ENCODE results near the gene MTCL3.

MTCL3 gene

DNA sequence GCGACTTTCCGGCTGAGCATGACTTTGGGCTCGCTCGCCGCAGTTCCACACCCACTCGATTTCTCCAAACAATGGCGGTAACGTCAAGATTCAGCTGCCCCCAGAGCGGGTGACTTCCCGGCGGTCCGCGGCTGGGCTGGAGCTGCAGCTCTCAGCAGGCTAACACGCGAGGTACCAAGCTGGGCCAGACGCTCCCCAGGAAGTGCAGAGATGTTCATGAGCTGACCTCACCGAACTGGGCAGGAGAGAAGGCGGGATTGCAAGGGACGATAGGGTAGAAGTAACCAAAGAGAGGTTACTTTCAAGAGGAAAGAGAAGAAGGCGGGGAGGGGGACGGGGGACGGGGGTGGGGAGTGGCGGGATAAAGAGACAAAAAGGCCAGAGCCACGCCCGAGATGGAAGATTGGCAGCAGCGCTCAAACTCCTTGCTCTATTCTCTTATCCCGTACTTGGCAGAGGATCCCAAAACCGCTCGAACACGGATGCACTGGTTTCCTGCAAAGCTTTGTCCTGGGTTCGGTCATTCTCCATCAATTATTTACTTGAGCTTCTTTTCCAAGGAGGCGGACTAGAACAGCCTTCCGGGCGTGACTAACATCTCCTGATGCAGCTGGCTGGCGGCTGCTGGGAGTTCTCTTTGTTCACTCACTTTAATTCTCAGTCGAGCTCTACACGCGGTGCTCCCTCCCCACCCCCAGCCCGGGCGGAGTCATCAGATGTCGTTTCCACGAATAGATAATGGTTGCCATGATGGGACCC is at the start of gene MTCL3:
Gene MTCL3 (minus strand): TSS at position 626 of the 759 bp plus-strand sequence.
- DNase-seq (ENCODE audit: low spot score) = no peak

DNA sequence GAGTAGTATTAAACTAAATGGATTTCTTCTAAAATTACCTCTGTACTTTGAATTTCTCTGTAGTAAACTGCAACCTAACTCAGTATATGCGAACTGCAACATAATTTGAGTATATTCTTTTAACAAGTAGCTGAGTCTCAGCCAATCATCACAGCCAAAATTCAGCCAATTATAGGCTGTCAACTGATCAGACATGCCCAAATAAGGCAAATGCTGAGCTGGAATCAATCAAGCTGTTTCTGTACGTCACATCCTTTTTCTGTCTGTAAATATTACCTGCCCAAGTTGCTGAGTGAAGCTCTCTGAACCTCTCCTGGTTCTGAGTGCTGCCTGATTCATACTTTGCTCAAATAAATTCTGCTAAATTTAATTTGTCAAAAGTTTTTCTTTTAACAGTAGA is 48.3 kb upstream of the MTCL3 start:
- DNase-seq (ENCODE audit: low spot score) = no peak

DNA sequence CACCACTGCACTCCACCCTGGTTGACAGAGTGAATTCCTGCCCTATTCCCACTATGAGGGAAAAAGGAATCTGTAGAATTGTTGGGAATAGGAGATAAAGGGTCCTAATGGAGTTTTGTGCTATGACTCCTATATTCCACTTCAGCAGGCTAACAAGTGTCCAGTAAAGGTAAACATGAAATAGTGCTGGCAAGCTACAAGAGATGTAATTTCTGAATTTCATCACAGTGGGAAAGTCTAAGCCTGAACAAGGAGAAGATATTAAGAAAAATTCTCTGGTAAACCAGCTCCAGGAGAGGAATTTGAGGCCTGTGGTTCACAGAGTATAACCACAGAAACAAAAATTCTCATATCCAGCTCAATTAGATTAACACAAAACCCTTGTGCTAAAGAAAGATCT is 47.5 kb upstream of the MTCL3 start:
- DNase-seq (ENCODE audit: low spot score) = no peak

DNA sequence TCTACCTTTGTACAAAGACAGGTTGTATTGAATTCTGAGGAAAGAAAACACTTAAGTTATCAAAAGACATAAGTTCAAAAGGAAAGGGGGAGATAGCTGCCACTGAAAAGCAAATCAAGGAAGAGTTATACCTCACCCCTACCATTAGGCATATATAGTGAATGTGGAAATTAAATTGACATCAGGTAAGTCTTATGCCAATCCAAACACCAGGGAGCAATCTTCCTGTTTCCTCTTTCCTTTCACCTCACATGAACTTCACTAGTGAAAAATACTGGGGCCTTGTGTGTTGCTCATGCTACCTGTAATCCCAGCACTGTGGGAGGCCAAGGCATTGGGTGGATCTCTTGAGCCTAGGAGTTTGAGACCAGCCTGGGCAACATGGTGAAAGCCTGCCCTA is 47.0 kb upstream of the MTCL3 start:
- DNase-seq (ENCODE audit: low spot score) = no peak

DNA sequence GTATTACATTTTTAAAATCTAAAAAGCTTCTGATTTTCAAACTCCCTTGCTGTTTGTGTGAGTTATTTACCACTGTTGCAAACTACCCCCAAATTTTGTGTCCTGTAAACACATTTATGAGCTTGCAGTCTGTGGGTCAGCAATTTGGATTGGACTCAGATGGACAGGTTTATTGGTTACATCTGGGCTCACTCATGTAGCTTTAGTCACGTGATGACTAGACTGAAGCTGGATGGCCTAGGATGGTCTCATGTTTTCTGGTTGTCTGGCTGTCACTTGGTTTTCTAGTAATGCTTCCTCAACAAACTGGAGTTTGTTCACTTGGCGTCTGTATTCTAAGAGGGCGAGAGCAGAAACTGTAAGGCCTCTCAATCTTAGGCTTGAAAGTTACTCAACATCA is 45.6 kb upstream of the MTCL3 start:
- DNase-seq (ENCODE audit: low spot score) = no peak

DNA sequence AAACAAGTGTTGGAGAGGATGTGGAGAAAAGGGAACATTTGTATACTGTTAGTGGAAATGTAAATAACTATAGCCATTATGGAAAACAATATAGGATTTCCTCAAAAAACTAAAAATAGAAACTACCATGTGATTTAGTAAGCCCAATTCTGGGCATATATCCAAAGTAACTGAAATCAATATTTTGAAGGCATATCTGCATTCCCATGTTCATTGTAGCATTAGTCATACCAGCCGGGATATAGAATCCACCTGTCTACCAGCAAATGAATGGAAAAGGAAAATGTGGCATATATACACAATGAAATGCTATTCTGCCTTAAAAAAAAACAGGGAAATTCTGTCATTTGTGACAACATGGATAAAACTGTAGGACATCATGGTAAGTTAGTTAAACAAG is 42.5 kb upstream of the MTCL3 start:
- DNase-seq (ENCODE audit: low spot score) = no peak

DNA sequence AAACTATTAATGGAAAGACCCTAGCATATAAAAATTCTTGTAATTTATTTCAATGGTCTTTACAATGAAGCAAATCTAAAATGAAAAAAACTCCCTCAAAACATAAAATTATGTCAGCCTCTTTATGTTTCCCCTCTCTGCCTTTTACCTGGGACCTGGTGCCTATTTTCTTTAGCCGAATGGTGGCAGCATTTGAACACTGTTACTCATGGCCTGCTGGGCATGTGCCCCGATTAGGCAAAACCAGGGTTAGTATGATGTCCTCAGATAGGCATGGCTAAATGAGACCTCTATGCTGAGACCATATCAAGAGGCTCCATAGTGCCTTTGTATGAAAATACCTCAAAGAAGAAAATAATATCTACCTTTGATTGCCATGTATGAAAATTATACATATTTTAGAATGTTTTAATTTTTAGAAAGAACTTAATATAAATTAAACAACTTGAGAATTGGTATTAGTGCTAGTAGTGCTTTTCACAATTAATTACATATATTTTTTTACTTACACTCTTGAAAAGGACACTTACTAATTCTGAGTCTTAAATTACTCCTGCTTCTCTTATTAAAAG is 35.4 kb upstream of the MTCL3 start:
- DNase-seq (ENCODE audit: low spot score) = peak; percentile 61

DNA sequence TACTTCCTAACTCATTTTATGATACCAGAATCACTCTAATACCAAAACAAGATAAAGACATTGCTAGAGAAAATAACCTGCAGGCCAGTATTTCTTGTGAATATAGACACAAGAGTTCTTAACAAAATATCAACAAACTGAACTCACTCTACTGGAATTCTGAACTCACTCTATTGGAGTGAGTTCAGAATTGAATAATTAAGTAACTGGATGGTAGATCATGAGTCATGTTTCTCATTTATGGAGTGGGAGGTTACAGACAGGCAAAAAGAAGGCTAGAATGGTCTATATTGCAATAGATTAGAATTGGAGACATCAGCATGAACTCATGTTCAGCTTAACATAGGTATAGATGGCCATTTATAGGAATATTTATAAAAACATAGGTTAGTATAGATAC is 31.3 kb upstream of the MTCL3 start:
- DNase-seq (ENCODE audit: low spot score) = no peak

DNA sequence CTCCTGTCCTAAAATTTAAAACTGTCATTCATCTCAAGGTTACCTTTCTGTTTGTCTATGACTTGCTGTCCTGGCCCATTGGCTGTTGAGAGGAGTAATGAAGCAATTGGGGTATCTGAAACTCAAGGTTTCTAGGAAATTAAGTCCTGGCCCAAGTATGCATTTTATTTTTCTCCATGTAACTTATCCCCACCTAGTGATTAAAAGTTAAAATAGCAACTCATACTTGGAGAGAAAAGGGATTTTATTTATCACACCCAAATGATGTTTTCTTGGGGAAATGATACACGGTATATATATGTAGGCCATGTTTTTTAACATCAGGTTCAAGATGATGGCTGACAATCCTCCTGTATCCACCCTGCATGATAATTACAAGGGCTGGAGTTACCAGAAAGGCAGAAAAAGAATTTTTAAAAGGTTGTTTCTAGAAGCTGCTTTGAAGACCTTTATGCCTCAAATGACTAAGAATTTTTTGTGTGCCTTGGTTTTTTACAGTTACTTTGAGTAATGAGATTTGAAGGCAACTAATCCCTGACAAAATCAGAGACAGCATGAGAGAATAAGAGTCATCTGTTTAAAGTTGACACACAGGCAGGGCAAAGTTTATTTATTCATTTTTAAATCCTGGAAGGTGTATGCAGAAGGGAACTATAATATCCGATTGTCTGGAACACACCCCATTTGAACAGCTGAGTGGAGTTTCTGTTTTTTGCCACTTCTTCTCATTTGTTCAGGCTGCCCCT is 28.9 kb upstream of the MTCL3 start:
- no peak for DNase-seq (ENCODE audit: low spot score)

DNA sequence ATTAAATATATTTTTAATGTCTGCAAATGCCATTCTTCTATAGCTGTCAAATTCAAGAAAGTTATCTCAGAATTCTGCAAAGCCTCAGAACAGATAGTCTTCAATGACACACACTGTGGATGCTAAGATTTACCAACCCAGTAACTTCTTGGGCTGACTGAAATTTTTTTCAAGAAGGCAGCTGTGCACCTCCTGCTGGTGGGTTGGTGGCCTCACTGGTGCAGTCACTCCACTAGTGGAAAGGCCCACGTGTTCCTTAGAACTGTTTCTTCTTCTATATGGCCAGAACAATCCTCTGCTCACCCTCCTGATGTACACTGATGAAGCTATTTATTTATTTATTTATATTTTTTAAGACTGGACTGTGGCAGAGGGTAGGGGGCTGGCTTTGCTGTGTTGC is 28.1 kb upstream of the MTCL3 start:
- peak; percentile 31 for DNase-seq (ENCODE audit: low spot score)

DNA sequence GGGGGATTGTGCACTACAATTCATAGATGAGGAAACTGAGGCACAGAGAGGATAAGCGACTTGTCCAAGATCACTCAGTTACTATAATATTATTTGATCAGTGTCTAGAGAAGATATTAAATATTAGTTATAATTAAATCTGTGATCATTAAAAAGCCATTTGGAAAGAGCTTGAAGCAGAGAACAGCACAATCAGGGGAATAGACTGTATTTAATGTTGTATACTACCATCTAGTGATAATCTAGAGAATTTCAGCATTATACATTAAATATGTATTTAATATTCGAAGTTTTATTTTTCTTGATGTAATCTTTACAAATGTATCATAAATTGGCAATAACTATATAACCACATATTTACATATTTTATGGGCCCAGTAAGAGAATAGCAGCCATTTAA is 20.1 kb upstream of the MTCL3 start:
- DNase-seq (ENCODE audit: low spot score) = peak; percentile 33

DNA sequence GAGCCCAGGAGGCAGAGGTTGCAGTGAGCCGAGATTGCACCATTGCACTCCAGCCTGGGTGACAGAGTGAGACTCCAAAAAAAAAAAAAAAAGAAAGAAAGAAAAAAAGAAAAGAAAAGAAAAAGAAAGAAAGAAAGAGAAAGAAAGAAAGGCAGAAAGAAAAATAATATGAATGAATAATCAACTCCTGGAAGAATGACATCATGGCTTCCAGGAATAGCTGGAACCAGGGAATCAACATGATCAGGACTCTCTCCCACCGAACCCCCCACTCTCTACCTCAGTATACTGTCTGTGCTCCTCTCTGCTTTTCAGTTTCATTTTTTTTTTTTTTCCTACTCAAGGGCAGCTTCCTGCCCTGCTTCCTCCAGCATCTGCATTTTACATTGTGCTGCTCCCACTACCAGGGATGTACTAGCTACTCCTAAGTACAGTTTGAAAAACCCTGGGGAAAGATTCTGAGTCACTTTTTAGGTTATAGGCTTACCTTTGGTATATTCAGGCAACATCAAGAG is 19.7 kb upstream of the MTCL3 start:
- DNase-seq (ENCODE audit: low spot score) = no peak

DNA sequence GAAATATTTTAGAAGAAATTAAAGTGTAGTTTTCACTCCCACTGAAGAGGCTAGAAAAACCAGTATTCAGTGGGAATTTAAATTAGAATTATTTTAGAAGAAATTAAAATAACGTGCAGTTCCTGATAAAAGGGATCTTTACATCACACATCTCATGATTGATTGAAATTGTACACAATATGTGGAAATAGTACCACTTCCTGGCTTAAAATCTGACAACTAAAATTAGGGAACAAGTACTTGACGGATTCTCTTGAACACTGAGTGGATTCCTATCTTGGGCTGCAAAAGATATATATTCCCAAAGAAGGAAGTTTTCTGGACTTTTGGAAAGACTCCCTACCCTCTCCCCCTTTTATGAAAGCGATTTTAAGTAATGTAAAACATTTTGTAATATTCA is 14.6 kb upstream of the MTCL3 start:
- DNase-seq (ENCODE audit: low spot score) = no peak

DNA sequence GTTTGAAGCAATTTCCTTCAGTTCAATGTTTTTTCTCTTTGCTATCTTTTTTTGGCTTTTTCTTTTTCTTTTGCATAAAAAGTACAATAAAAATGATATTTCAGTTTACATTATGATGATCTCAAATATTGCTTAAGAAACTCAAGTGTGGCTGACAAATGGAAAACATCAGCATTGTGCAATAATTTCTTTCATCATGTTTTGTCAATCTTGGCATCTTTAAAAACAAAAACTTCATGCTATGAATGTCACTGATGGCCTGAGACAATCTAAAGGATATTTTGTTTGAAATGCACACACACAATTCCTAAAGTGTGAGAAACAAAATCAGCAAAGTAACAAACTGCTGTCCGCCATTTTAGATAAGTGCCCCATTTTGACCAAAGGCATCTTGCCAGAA is 13.9 kb upstream of the MTCL3 start:
- no peak for DNase-seq (ENCODE audit: low spot score)

DNA sequence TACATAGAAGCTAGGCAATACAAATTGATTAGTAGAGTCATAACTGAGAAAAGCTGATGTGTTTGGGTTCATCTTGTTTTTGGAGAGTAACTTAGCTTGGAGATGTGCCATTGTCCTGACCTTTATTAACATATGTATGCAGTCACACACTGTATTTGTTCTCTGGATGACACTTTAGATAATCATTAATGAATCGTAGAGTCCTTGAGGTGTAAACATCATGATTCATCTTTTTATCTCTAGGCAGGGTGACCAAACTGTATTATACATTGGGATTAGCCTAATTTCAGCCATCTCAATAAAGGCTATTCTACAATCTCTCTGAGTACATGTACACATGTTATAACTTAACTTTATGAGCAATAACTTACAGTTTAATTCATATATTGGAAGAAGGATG is 3.6 kb upstream of the MTCL3 start:
- no peak for DNase-seq (ENCODE audit: low spot score)

DNA sequence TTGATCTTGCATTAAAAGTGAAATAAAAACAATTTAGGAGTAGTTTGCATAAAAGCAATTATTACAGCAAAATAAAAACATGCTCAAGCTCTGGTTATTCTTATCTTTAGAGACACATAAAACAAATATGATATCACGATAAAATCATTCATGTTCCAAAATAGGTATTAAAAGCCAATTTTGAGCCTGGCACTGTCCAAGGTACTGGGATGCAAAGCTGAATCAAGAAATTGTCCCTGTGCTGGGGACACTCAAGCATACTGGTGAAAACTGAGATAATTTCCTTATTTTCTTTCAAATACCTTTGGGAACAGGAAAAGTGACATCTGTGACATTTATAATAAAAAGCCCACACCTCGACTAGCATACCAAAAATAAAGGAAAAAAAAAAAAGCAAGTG is 931 bp upstream of the MTCL3 start:
- no peak for DNase-seq (ENCODE audit: low spot score)

DNA sequence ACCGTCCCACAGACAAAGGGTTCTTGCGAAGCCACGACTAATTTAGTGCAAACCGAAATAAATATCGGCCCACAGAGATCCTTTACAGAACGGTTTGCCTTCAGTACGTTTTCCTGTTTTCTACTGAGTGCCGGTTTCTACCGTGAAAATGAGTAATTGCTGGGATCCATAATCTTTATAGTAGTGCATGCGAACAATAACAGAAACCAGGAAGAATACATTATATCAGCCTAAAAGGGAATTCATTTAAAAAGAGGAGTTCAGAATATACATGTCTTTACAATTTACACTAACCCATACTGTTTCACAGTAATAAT is 292 bp upstream of the MTCL3 start:
- no peak for DNase-seq (ENCODE audit: low spot score)

DNA sequence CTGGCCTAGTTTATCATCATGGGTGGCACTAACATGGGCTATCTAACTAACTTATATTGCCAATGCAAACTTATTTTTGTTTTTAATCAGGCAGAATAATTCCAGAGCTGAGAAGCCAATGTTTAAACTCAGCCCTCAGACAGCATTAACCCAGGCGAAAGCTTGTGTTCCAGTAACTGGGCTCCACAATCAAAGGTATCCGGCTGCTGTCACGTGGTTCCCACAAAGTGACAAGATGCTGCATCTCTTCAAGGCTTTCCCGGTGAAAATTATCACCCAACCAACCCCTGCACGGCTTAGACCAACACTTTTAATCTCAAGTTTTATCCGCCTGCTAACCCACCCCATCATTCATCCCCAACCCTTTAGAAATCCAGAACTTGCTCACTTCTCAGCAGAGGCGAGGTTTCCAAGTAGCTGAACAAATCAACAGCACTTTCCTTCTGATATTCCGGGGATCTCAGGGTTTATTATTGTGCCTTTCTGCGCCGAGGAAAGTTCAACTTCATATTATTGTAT is 885 bp downstream of the MTCL3 start:
- no peak for DNase-seq (ENCODE audit: low spot score)

DNA sequence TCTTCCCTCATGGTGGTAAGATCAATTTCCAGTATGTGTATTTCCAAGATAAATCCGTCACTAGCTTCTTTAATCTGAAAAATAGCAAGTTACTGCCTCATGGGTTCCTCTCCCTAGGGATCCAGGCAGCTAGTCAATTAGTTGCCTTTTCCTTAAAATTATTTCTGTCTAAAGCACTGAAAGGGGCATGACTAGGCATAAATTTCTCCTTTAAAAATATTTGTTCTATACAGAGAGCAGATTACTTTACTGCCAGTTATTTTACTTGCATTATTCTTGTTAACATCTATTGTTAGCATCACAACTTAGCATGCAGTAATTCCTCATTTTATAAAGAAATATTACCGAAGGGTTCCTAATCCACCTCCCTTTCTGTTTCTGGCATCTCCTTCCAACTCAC is 1.4 kb downstream of the MTCL3 start:
- DNase-seq (ENCODE audit: low spot score) = no peak

DNA sequence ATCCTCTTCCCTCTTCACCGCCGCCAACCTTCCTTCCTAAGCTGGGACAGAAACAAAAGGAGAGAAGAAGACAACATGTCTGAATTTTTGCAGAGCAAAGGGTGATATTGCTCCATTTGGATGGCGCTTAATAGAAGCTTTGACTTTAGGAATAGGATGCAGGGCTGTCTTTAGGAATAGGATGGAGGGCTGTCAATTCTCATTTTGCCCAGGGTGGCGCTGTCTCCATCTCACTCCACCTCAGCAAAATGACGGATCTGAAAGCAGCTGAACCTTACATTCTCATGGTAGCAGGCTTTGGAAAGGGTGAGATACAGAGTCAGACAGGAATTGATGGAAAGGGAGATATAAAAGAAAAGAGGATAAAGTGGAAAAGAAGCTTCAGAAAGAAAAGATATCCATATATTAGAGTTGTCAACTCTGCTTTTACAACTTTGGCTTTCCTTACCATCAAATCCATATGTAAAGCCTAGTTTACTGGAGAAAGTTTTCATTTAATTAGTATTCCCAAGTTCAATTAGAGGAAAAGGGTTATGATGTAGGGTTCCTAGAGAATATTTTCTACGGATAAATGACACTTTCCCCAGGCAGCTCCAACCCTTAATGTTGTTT is 2.4 kb downstream of the MTCL3 start:
- DNase-seq (ENCODE audit: low spot score) = peak; percentile 43

DNA sequence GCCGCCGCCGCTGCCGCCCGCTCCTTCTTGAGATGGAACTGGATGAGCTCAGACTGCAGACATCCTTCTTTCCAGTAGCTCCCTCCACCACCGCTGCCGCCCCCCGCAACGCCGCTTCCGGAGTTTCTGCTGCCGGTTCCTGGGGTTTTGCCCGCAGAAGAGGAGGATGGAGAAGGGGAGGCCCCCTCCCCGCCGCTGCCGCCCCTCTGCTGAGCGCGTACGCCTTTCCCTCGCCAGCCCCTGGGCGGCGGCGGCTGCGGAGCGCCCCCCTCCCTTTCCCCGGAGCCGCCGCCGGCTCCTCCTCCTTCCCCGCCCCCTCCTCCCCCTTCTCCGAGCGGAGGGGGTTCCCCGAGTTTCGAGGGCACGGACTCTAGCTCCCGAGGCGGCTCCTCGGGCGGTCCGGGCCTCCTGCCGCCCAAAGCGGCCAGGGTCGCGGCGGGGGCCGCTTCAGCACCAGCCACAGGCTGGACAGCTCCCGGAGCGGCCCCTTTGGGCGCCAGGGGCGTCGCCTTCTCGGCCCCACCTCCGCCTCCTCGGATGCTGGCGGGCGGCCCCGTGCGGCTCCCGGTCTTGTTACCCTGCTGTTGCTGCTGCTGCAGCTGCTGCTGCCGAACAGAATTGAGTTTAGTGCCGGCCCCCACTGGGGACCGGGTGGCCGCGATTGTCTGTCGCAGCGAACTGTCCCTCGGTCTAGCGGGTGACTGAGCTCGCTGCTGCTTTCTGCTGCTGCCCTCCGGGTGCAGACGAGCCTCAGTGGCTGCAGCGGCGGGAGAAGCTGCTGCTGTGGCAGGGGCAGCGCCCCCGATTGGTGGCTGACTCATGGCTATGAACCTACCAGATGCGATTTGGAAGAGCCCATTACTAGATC is 3.1 kb downstream of the MTCL3 start:
- peak; percentile 6 for DNase-seq (ENCODE audit: low spot score)
